ENCODE results near the gene PLOD1.
"Not testable (repeated sequence)": the region's sequence is repeated elsewhere in the genome, so short reads cannot be mapped to it uniquely, and the experiment has no call there.

PLOD1 gene

GRCh38 chr1:11912482-11913216 lies 21.9 kb upstream of the PLOD1 start:
- not testable (repeated sequence) for DNase-seq

- no peak for DNase-seq
Measured at GRCh38 chr1:11913291-11913690, 21.2 kb upstream of the PLOD1 start.

- no peak for DNase-seq
Measured at GRCh38 chr1:11914024-11914423, 20.5 kb upstream of the PLOD1 start.

GRCh38 chr1:11918799-11919519 lies 15.6 kb upstream of the PLOD1 start:
- DNase-seq: no peak

- DNase-seq: no peak
Measured at GRCh38 chr1:11919621-11920020, 14.9 kb upstream of the PLOD1 start.

GRCh38 chr1:11920239-11920903 lies 14.1 kb upstream of the PLOD1 start:
- no peak for DNase-seq

GRCh38 chr1:11921022-11921421 lies 13.5 kb upstream of the PLOD1 start:
- DNase-seq: no peak

- DNase-seq: no peak
Measured at GRCh38 chr1:11923069-11923826, 11.3 kb upstream of the PLOD1 start.

GRCh38 chr1:11923827-11924113 lies 10.7 kb upstream of the PLOD1 start:
- DNase-seq: no peak

GRCh38 chr1:11924334-11925195 lies 10.0 kb upstream of the PLOD1 start:
- DNase-seq: no peak

GRCh38 chr1:11925196-11925937 lies 9.2 kb upstream of the PLOD1 start:
- not testable (repeated sequence) for DNase-seq

GRCh38 chr1:11925938-11926292 lies 8.6 kb upstream of the PLOD1 start:
- DNase-seq: no peak

GRCh38 chr1:11927866-11928592 lies 6.5 kb upstream of the PLOD1 start:
- no peak for DNase-seq

GRCh38 chr1:11929849-11930248 lies 4.7 kb upstream of the PLOD1 start:
- no peak for DNase-seq

GRCh38 chr1:11930571-11931445 lies 3.7 kb upstream of the PLOD1 start:
- no peak for DNase-seq

GRCh38 chr1:11931845-11932244 lies 2.7 kb upstream of the PLOD1 start:
- no peak for DNase-seq

GRCh38 chr1:11935057-11935412 lies 518 bp downstream of the PLOD1 start:
- no peak for DNase-seq

- not testable (repeated sequence) for DNase-seq
Measured at GRCh38 chr1:11935733-11936132, 1.2 kb downstream of the PLOD1 start.

- no peak for DNase-seq
Measured at GRCh38 chr1:11938722-11939526, 4.4 kb downstream of the PLOD1 start.
